Stomach (tissue), 4 donors: ENCODE results near the gene PRG2.

Experiments
- CTCF ChIP-seq, 7 experiments: fragments of 450-650 bp in 4 of 7; fragments of 200-600 bp in 3 of 7; sonication (generic) in 3 of 7; IDR thresholded peaks; one replicate each; pipeline ENCODE4 v1.5.1; 2016 to 2019; ENCODE audit warnings: antibody characterized with exemption in 7 of 7, control low read depth in 2 of 7, mild to moderate bottlenecking in 1 of 7
- POLR2A ChIP-seq, 4 donors: fragments of 450-650 bp; IDR thresholded peaks; one replicate each; pipeline ENCODE4 v1.6.1; 2016; ENCODE audit warnings: antibody characterized with exemption in 4 of 4, control low read depth in 2 of 4, mild to moderate bottlenecking in 1 of 4, moderate library complexity in 1 of 4
- POLR2AphosphoS5 ChIP-seq, 3 donors: sonication (generic); formaldehyde crosslinking; IDR thresholded peaks; one replicate each; pipeline ENCODE4 v1.6.1; 2016; ENCODE audit warnings: antibody characterized with exemption in 3 of 3

DNA sequence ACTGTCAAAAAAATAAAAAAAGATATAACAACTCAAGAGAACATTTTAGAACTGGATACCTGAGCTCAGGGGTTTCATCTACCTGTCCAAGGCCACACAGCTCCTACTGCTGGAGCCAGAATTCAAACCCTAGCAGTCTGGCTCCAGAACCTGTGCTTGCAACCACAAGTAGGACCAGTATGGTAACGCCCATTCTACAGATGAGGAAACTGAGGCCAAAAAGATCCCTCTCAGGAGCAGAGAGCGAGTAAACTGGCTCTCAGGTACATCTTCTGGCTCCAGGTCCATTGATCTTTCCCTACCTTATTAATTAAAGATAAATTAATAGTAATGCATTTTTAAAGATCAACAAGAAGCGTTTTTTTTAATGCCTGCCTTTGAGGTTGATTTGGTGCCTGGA is 33.1 kb downstream of the PRG2 start:
- TF ChIP-seq CTCF (IDR thresholded peaks at IDR 0.05), result no peak
- TF ChIP-seq POLR2AphosphoS5 (IDR thresholded peaks at IDR 0.05), result no peak
- TF ChIP-seq POLR2A (IDR thresholded peaks at IDR 0.05), result no peak
